OCI-LY3 (cell line): ENCODE measurements around the gene SMIM32.
A peak's percentile ranks its signal among the peaks of the same experiment; 100 is the strongest.

Experiments used
- H2AFZ ChIP-seq: fragments of 200-600, 300-600 bp; shearing (Covaris generic); 2 replicates; pipeline ENCODE4 v1.6.0; 2014; ENCODE audit warnings: antibody characterized with exemption, low read depth, low read length
- H3K27ac ChIP-seq: fragments of 200-600, 300-600 bp; sonication (generic); 2 replicates; pipeline ENCODE4 v1.5.1; 2014; ENCODE audit warnings: mild to moderate bottlenecking, low read length, moderate library complexity, mixed read lengths
- H3K27me3 ChIP-seq: fragments of 200-600, 300-600 bp; sonication (generic); 2 replicates; pipeline ENCODE4 v1.6.1; 2014; ENCODE audit warnings: low read depth, low read length, mixed read lengths
- H3K36me3 ChIP-seq: fragments of 200-600, 300-600 bp; sonication (generic); replicated peaks from 2 replicates; pipeline ENCODE3; 2014; ENCODE audit warnings: low read depth, low read length, mixed read lengths
- H3K4me1 ChIP-seq: fragments of 300-600, 200-600 bp; sonication (generic); 2 replicates; pipeline ENCODE4 v1.6.1; 2014; ENCODE audit warnings: low read length, mixed read lengths
- H3K4me2 ChIP-seq: fragments of 200-600, 300-600 bp; sonication (generic); 2 replicates; pipeline ENCODE4 v1.6.1; 2014; ENCODE audit warnings: low read length, mixed read lengths
- H3K4me3 ChIP-seq: fragments of 300-600, 200-600 bp; sonication (generic); 2 replicates; pipeline ENCODE4 v1.5.1; 2014; ENCODE audit warnings: antibody characterized with exemption, mild to moderate bottlenecking, low read length, moderate library complexity
- H3K79me2 ChIP-seq: fragments of 300-600, 200-600 bp; shearing (Covaris generic); 2 replicates; pipeline ENCODE4 v1.6.1; 2014; ENCODE audit warnings: mild to moderate bottlenecking, low read length, mixed read lengths
- H3K9ac ChIP-seq: fragments of 300-600, 200-600 bp; shearing (Covaris generic); 2 replicates; pipeline ENCODE4 v1.6.0; 2014; ENCODE audit warnings: mild to moderate bottlenecking, low read length, moderate library complexity
- H3K9me3 ChIP-seq: fragments of 200-600, 300-600 bp; shearing (Covaris generic); 2 replicates; pipeline ENCODE4 v1.6.1; 2014; ENCODE audit warnings: low read length, mixed read lengths; ENCODE audit not compliant: insufficient read depth
- H4K20me1 ChIP-seq: fragments of 200-600, 300-600 bp; sonication (generic); 2 replicates; pipeline ENCODE4 v1.6.1; 2016; ENCODE audit warnings: low read length, mixed read lengths; ENCODE audit not compliant: insufficient read depth
- CTCF ChIP-seq: fragments of 200-600, 300-600 bp; sonication (generic); IDR thresholded peaks from 2 replicates; pipeline ENCODE4 v1.5.1; 2014; ENCODE audit warnings: antibody characterized with exemption, low read length, low read depth
- EZH2phosphoT487 ChIP-seq: fragments of 200-600 bp; shearing (Covaris generic); IDR thresholded peaks from 2 replicates; pipeline ENCODE4 v1.6.1; 2018; ENCODE audit warnings: antibody characterized with exemption, mixed run types, low read depth

The SMIM32 gene

GRCh38 chr5:136212252-136212721, 19.3 kb upstream of the SMIM32 start:
- H3K79me2 ChIP-seq: no peaks in the 10 kb centered on the region
- no peaks in the 10 kb centered on the region for H3K9me3 ChIP-seq
- H4K20me1 ChIP-seq: no peaks in the 10 kb centered on the region
- no peak overlapping the region for H2AFZ ChIP-seq
- H3K36me3 ChIP-seq: no peaks in the 10 kb centered on the region
- no peak overlapping the region for H3K27ac ChIP-seq
- no peak overlapping the region for H3K4me3 ChIP-seq
- no peaks in the 10 kb centered on the region for H3K4me1 ChIP-seq
- H3K4me2 ChIP-seq: no peak overlapping the region
- H3K27me3 ChIP-seq: peaks cover 25% of the 10 kb centered on the region; the same call in 1 of the 2 replicates
- H3K9ac ChIP-seq: no peak overlapping the region
- TF ChIP-seq CTCF (peak; percentile 78), EZH2phosphoT487 (no peak)

GRCh38 chr5:136211282-136212040, 18.5 kb upstream of the SMIM32 start:
- Histone ChIP-seq H3K79me2 (no peaks in the 10 kb centered on the region), H3K27ac (no peak overlapping the region), H2AFZ (no peak overlapping the region), H4K20me1 (no peaks in the 10 kb centered on the region), H3K4me1 (no peaks in the 10 kb centered on the region), H3K9me3 (no peaks in the 10 kb centered on the region), H3K4me3 (no peak overlapping the region), H3K9ac (no peak overlapping the region), H3K4me2 (no peak overlapping the region), H3K27me3 (peaks cover 25% of the 10 kb centered on the region; the same call in 1 of the 2 replicates), H3K36me3 (no peaks in the 10 kb centered on the region)
- TF ChIP-seq CTCF: no peak
- TF ChIP-seq EZH2phosphoT487: no peak

- Histone ChIP-seq H3K79me2 (no peaks in the 10 kb centered on the region), H4K20me1 (no peaks in the 10 kb centered on the region)
Observed at GRCh38 chr5:136210259-136210658, 17.3 kb upstream of the SMIM32 start.

More at GRCh38 chr5:136210259-136210658, 17.3 kb upstream of the SMIM32 start:
- H3K4me3 ChIP-seq: no peak overlapping the region
- H3K27me3 ChIP-seq: peaks cover 25% of the 10 kb centered on the region; the same call in 1 of the 2 replicates
- no peak overlapping the region for H3K27ac ChIP-seq
- no peaks in the 10 kb centered on the region for H3K9me3 ChIP-seq
- no peaks in the 10 kb centered on the region for H3K4me1 ChIP-seq
- H3K9ac ChIP-seq: no peak overlapping the region
- H3K36me3 ChIP-seq: no peaks in the 10 kb centered on the region
- H3K4me2 ChIP-seq: no peak overlapping the region
- TF ChIP-seq CTCF: no peak
- no peak for TF ChIP-seq EZH2phosphoT487
- no peak overlapping the region for H2AFZ ChIP-seq
